Common myeloid progenitor, CD34-positive (primary cell): ENCODE data around the gene RARA.

Source experiments
- CTCF ChIA-PET: fragments of 350-600 bp; sonication (Branson Sonifier 250); formaldehyde crosslinking; loops from one replicate; lab custom pipeline; 2021; ENCODE audit warnings: antibody characterized with exemption; lab: Charles Lee
- POLR2A ChIA-PET: fragments of 350-600 bp; sonication (Branson Sonifier 250); formaldehyde crosslinking; loops from one replicate; lab custom pipeline; 2021; ENCODE audit warnings: antibody characterized with exemption; lab: Charles Lee
- DNase-seq, 3 donors: peaks; one replicate each; pipeline versions ENCODE4 v3.0.0 to v3.0.0-alpha.2; 2013
- H3K27ac ChIP-seq, 2 experiments: 1 replicate in 1 of 2; 2 replicates in 1 of 2; pipeline ENCODE4 v1.7.0; 2013; ENCODE audit warnings: inconsistent platforms in 2 of 2, low read length in 2 of 2, mild to moderate bottlenecking in 2 of 2, low read depth in 1 of 2, moderate library complexity in 1 of 2; ENCODE audit not compliant: severe bottlenecking in 2 of 2, insufficient read depth in 1 of 2, poor library complexity in 1 of 2
- H3K27me3 ChIP-seq, 5 experiments: replicated peaks in 2 of 5; 1 replicate in 3 of 5; 2 replicates in 2 of 5; pipeline versions ENCODE4 v1.6.1 to v1.7.0; 2013; ENCODE audit warnings: low read length in 4 of 5, mild to moderate bottlenecking in 2 of 5, moderate library complexity in 2 of 5, inconsistent platforms in 1 of 5; ENCODE audit not compliant: insufficient read depth in 5 of 5, control insufficient read depth in 4 of 5
- H3K36me3 ChIP-seq, 4 experiments: 1 replicate in 2 of 4; 2 replicates in 2 of 4; pipeline versions ENCODE4 v1.6.1 to v1.7.0; 2013; ENCODE audit warnings: low read length in 3 of 4, control low read depth in 1 of 4, mild to moderate bottlenecking in 1 of 4; ENCODE audit not compliant: control insufficient read depth in 4 of 4, insufficient read depth in 4 of 4
- H3K4me1 ChIP-seq, 4 experiments: 1 replicate in 3 of 4; 2 replicates in 1 of 4; pipeline versions ENCODE4 v1.6.1 to v1.7.1; 2013; ENCODE audit warnings: low read length in 3 of 4, mild to moderate bottlenecking in 3 of 4, control low read depth in 1 of 4, inconsistent platforms in 1 of 4, moderate library complexity in 1 of 4; ENCODE audit not compliant: control insufficient read depth in 4 of 4, insufficient read depth in 4 of 4; ENCODE audit errors: control extremely low read depth in 1 of 4
- H3K4me3 ChIP-seq, 7 experiments: 1 replicate in 4 of 7; 2 replicates in 3 of 7; pipeline versions ENCODE4 v1.5.1 to v1.7.0; 2013; ENCODE audit warnings: mild to moderate bottlenecking in 7 of 7, low read length in 6 of 7, moderate library complexity in 6 of 7, inconsistent platforms in 2 of 7, low read depth in 2 of 7, control low read depth in 1 of 7; ENCODE audit not compliant: insufficient read depth in 4 of 7, control insufficient read depth in 1 of 7; ENCODE audit errors: extremely low read depth in 1 of 7
- H3K9me3 ChIP-seq, 5 experiments: 1 replicate in 4 of 5; 2 replicates in 1 of 5; pipeline versions ENCODE4 v1.6.1 to v1.7.1; 2013; ENCODE audit warnings: low read length in 4 of 5, mild to moderate bottlenecking in 2 of 5, inconsistent platforms in 1 of 5, low read depth in 1 of 5, moderate library complexity in 1 of 5; ENCODE audit not compliant: control insufficient read depth in 4 of 5, insufficient read depth in 2 of 5; ENCODE audit errors: control extremely low read depth in 1 of 5
- WGBS: methylation state at CpG from one replicate; pipeline ENCODE4 v1.1.5; 2013; ENCODE audit not compliant: insufficient coverage; 5-methylcytosine and 5-hydroxymethylcytosine counted together

Gene RARA

GRCh38 chr17:40321961-40322357, 13.0 kb downstream of the RARA start:
- WGBS: no CpG with 5 or more reads among the region's 4 CpGs
- no peak for DNase-seq
- H3K9me3 ChIP-seq: no peaks in the 10 kb centered on the region
- H3K4me3 ChIP-seq: peak overlapping the region; percentile 4 to 84 (median 69)
- H3K27me3 ChIP-seq: no peaks in the 10 kb centered on the region
- H3K36me3 ChIP-seq: peaks cover 0 to 3% (median 0%) of the 10 kb centered on the region in 4 experiments
- CTCF ChIA-PET: interaction anchor here (0.7 to 50.4 kb wide), 5 partner anchors 7 to 32 kb away, joined by 3 to 1388 read pairs (median 24); partner anchors contain the start of gene GJD3
- H3K4me1 ChIP-seq: peaks cover 18 to 98% (median 94%) of the 10 kb centered on the region in 4 experiments
- H3K27ac ChIP-seq: peak overlapping the region; percentile 98 to 99
- POLR2A ChIA-PET: interaction anchor here (1.0 to 10.0 kb wide), 7 partner anchors 8 to 33 kb away, joined by 4 to 195 read pairs (median 16); no protein-coding TSS in a partner anchor

- peaks cover 0 to 3% (median 1%) of the 10 kb centered on the region in 4 experiments for H3K36me3 ChIP-seq
- peak; percentile 99 to 100 (median 100) for DNase-seq
- no peaks in the 10 kb centered on the region for H3K9me3 ChIP-seq
- H3K4me1 ChIP-seq: peaks cover 24 to 98% (median 94%) of the 10 kb centered on the region in 4 experiments
- whole genome bisulfite sequencing: 0% methylated on average over 13 of the region's 19 CpGs
- peak overlapping the region; percentile 98 to 99 for H3K27ac ChIP-seq
- H3K4me3 ChIP-seq: peak overlapping the region; percentile 4 to 84 (median 69)
- ChIA-PET POLR2A (interaction anchor here (0.6 to 10.0 kb wide), 14 partner anchors 8 to 260 kb away, joined by 3 to 195 read pairs (median 6); partner anchors contain the start of genes CDC6 and RARA), CTCF (interaction anchor here (0.8 to 50.4 kb wide), 7 partner anchors 8 to 32 kb away, joined by 3 to 1388 read pairs (median 3); partner anchors contain the start of gene GJD3)
- H3K27me3 ChIP-seq: no peaks in the 10 kb centered on the region
Observed at GRCh38 chr17:40322358-40323315, 13.7 kb downstream of the RARA start.

GRCh38 chr17:40323391-40324381, 14.7 kb downstream of the RARA start:
- peaks cover 0 to 3% (median 1%) of the 10 kb centered on the region in 4 experiments for H3K36me3 ChIP-seq
- ChIA-PET CTCF (interaction anchor here (0.8 to 50.4 kb wide), 9 partner anchors 8 to 89 kb away, joined by 3 to 1388 read pairs (median 4); partner anchors contain the start of gene GJD3), POLR2A (interaction anchor here (0.6 to 10.0 kb wide), 11 partner anchors 9 to 259 kb away, joined by 3 to 195 read pairs (median 10); partner anchors contain the start of gene RARA)
- peaks cover 32 to 99% (median 96%) of the 10 kb centered on the region in 4 experiments for H3K4me1 ChIP-seq
- H3K27ac ChIP-seq: peak overlapping the region; percentile 98 to 99
- DNase-seq: peak; percentile 66 to 97 (median 96)
- H3K4me3 ChIP-seq: peak overlapping the region in 6 of 7 experiments; percentile 40 to 84 (median 70)
- H3K27me3 ChIP-seq: no peaks in the 10 kb centered on the region
- 0% methylated on average over 4 of the region's 10 CpGs for WGBS
- no peaks in the 10 kb centered on the region for H3K9me3 ChIP-seq

- CTCF ChIA-PET: interaction anchor here (1.4 to 50.4 kb wide), 3 partner anchors 20 to 52 kb away, joined by 3 to 1388 read pairs (median 87); partner anchors contain the start of gene GJD3
- Histone ChIP-seq H3K4me3 (peak overlapping the region in 2 of 7 experiments; percentile 35 to 43), H3K36me3 (peaks cover 0 to 3% (median 1%) of the 10 kb centered on the region in 4 experiments), H3K9me3 (no peaks in the 10 kb centered on the region), H3K27ac (peak overlapping the region; percentile 17 to 63), H3K4me1 (peaks cover 37 to 99% (median 95%) of the 10 kb centered on the region in 4 experiments), H3K27me3 (no peaks in the 10 kb centered on the region)
- WGBS: 48% methylated on average over 6 of the region's 13 CpGs
- POLR2A ChIA-PET: interaction anchor here (1.2 to 10.0 kb wide), 3 partner anchors 17 to 24 kb away, joined by 3 to 195 read pairs (median 8); no protein-coding TSS in a partner anchor
- DNase-seq: peak in 1 of 3 donors; percentile 46
Observed at GRCh38 chr17:40325156-40326013, 16.4 kb downstream of the RARA start.

GRCh38 chr17:40326014-40326831, 17.2 kb downstream of the RARA start:
- Histone ChIP-seq H3K4me3 (peak overlapping the region in 3 of 7 experiments; percentile 36 to 47 (median 43)), H3K27me3 (no peaks in the 10 kb centered on the region), H3K4me1 (peaks cover 37 to 99% (median 95%) of the 10 kb centered on the region in 4 experiments), H3K9me3 (no peaks in the 10 kb centered on the region), H3K27ac (peak overlapping the region; percentile 17 to 63), H3K36me3 (peaks cover 0 to 9% (median 5%) of the 10 kb centered on the region in 4 experiments)
- ChIA-PET CTCF (interaction anchor here (1.2 to 50.4 kb wide), 5 partner anchors 12 to 52 kb away, joined by 3 to 1388 read pairs (median 5); partner anchors contain the start of gene GJD3), POLR2A (interaction anchor here (0.7 to 10.0 kb wide), 5 partner anchors 7 to 228 kb away, joined by 3 to 195 read pairs (median 3); no protein-coding TSS in a partner anchor)
- WGBS: 34% methylated on average over 13 of the region's 17 CpGs
- peak in 2 of 3 donors; percentile 73 to 76 for DNase-seq
